HEK293 (cell line): Measurements from ENCODE around the gene INTS2.

Experiments
- CTCF ChIP-seq: fragments of 450-650 bp; formaldehyde crosslinking; IDR thresholded peaks from 2 replicates; pipeline ENCODE4 v1.5.1; 2016; ENCODE audit warnings: missing biosample characterization, missing genetic modification characterization
- SCRT1 ChIP-seq: fragments of 450-650 bp; formaldehyde crosslinking; IDR thresholded peaks from 2 replicates; pipeline ENCODE4 v1.5.1; 2016; ENCODE audit warnings: missing biosample characterization, missing genetic modification characterization, borderline replicate concordance
- ZBTB20 ChIP-seq: fragments of 450-650 bp; formaldehyde crosslinking; IDR thresholded peaks from 2 replicates; pipeline ENCODE4 v1.5.1; 2016; ENCODE audit warnings: missing biosample characterization, missing genetic modification characterization
- ZBTB26 ChIP-seq: fragments of 450-650 bp; formaldehyde crosslinking; optimal IDR thresholded peaks from 2 replicates; pipeline ENCODE3; 2016; ENCODE audit warnings: missing biosample characterization, mild to moderate bottlenecking, missing genetic modification characterization
- ZBTB49 ChIP-seq: fragments of 450-650 bp; formaldehyde crosslinking; IDR thresholded peaks from 2 replicates; pipeline ENCODE4 v1.5.1; 2016; ENCODE audit warnings: missing biosample characterization, missing genetic modification characterization, low read depth
- ZNF133 ChIP-seq: fragments of 450-650 bp; formaldehyde crosslinking; IDR thresholded peaks from 2 replicates; pipeline ENCODE4 v1.5.1; 2016; ENCODE audit warnings: missing biosample characterization, missing genetic modification characterization
- ZNF138 ChIP-seq: fragments of 450-650 bp; formaldehyde crosslinking; IDR thresholded peaks from 2 replicates; pipeline ENCODE4 v1.5.1; 2016; ENCODE audit warnings: missing biosample characterization, missing genetic modification characterization, borderline replicate concordance
- ZNF184 ChIP-seq: fragments of 450-650 bp; IDR thresholded peaks from 2 replicates; pipeline ENCODE4 v1.5.1; 2018; ENCODE audit warnings: missing biosample characterization, mild to moderate bottlenecking, missing genetic modification characterization
- ZNF664 ChIP-seq: fragments of 450-650 bp; formaldehyde crosslinking; IDR thresholded peaks from 2 replicates; pipeline ENCODE4 v1.5.1; 2016; ENCODE audit warnings: missing biosample characterization, missing genetic modification characterization

GRCh38 chr17:61837175-61838051 lies 90.4 kb downstream of the INTS2 start:
- peak; percentile 27; the same call in 1 of the 2 replicates for TF ChIP-seq CTCF
- TF ChIP-seq ZNF664, result no peak
- no peak for TF ChIP-seq ZBTB26 (tag by site-specific recombination)
- no peak for TF ChIP-seq ZNF184 (tag by site-specific recombination)
- no peak for TF ChIP-seq SCRT1 (tag by site-specific recombination)
- TF ChIP-seq ZNF138 (tag by site-specific recombination), result no peak
- no peak for TF ChIP-seq ZBTB49
- no peak for TF ChIP-seq ZNF133 (tag by site-specific recombination)
- TF ChIP-seq ZBTB20, result no peak
